ENCODE data around the gene RCBTB2. TPM values are rescaled to one million over a fixed set of nuclear protein-coding genes. Genes with fewer than 3 reads are reported as not detected.
A peak's percentile ranks its signal among the peaks of the same experiment; 100 is the strongest.

The RCBTB2 gene
- total RNA-seq, 1 experiment from 2014 or later, result 11.7 TPM

- H2BK20ac ChIP-seq (ENCODE audit: low read depth, low read length, poor library complexity, severe bottlenecking), result no peak overlapping the region
- Mint-ChIP-seq H3K27me3 (ENCODE audit: low read depth) (no peaks in the 10 kb centered on the region), H3K4me3 (no peak overlapping the region), H3K4me1 (peaks cover 10 to 14% of the 10 kb centered on the region in 2 experiments), H3K27ac (peak overlapping the region in 1 of 3 experiments; percentile 72; a peak in 2 of 7 replicates), H3K36me3 (ENCODE audit: insufficient read depth in 1 of 3, low read depth in 3 of 3) (peaks cover 0 to 14% (median 0%) of the 10 kb centered on the region in 3 experiments; a peak in 2 of 7 replicates), H3K9me3 (no peaks in the 10 kb centered on the region)
- no peak overlapping the region for H3K4ac ChIP-seq (ENCODE audit: low read depth, low read length)
- no peak overlapping the region for H3K14ac ChIP-seq (ENCODE audit: insufficient read depth, low read length)
- H2BK5ac ChIP-seq (ENCODE audit: insufficient read length, low read length), result no peak overlapping the region
- H3K18ac ChIP-seq (ENCODE audit: insufficient read length, low read depth, low read length), result no peak overlapping the region
- no peaks in the 10 kb centered on the region for H4K20me1 ChIP-seq (ENCODE audit: control insufficient read depth, insufficient read depth, insufficient read length)
- H4K91ac ChIP-seq (ENCODE audit: insufficient read length, low read depth, low read length), result no peak overlapping the region
- no peak overlapping the region for H4K5ac ChIP-seq (ENCODE audit: insufficient read length, low read depth, low read length)
- no peak overlapping the region for H2AK5ac ChIP-seq (ENCODE audit: insufficient read length, low read length)
- no peak overlapping the region for H3K4me2 ChIP-seq (ENCODE audit: insufficient read depth, insufficient read length, low read length)
- no peaks in the 10 kb centered on the region for H3K79me1 ChIP-seq (ENCODE audit: insufficient read depth, low read depth, low read length, poor library complexity, severe bottlenecking)
- H3K9ac ChIP-seq (ENCODE audit: extremely low read depth, insufficient read length, low read length), result no peak overlapping the region
- no peak for DNase-seq
- WGBS (ENCODE audit: extremely low coverage, insufficient read length, low lambda C conversion rate), result no CpG with 5 or more reads among the region's 7 CpGs
- no peaks in the 10 kb centered on the region for H3K9me3 ChIP-seq (ENCODE audit: control insufficient read depth, low read depth, low read length)
- no peak overlapping the region for H2BK120ac ChIP-seq (ENCODE audit: low read depth, low read length, poor library complexity, severe bottlenecking)
- no peak overlapping the region for H2BK15ac ChIP-seq (ENCODE audit: low read depth, low read length)
- H3K23ac ChIP-seq (ENCODE audit: insufficient read length, low read depth, low read length), result no peak overlapping the region
- no peak overlapping the region for H3K27ac ChIP-seq (ENCODE audit: insufficient read length, low read depth, low read length)
- no peaks in the 10 kb centered on the region for H3K79me2 ChIP-seq (ENCODE audit: insufficient read depth, low read length)
- H3K27me3 ChIP-seq (ENCODE audit: insufficient read depth, low read length), result no peaks in the 10 kb centered on the region
- no peak overlapping the region for H3T11ph ChIP-seq (ENCODE audit: low read length)
- H2BK12ac ChIP-seq (ENCODE audit: insufficient read length, low read depth, low read length), result no peak overlapping the region
- no peak overlapping the region for H3K56ac ChIP-seq (ENCODE audit: insufficient read length, low read depth, low read length)
- no peak for TF ChIP-seq CTCF (conservative IDR thresholded peaks at IDR 0.05)
- H2AFZ ChIP-seq (ENCODE audit: low read length), result no peak overlapping the region
- peaks cover 3% of the 10 kb centered on the region for H3K4me1 ChIP-seq (ENCODE audit: insufficient read depth, low read length)
- no peaks in the 10 kb centered on the region for H3K23me2 ChIP-seq (ENCODE audit: insufficient read length, low read depth, low read length, poor library complexity, severe bottlenecking)
- H4K8ac ChIP-seq (replicated peaks; ENCODE audit: insufficient read length, low read depth, low read length), result no peak overlapping the region
Measured at GRCh38 chr13:48496271-48497161, 36.4 kb downstream of the RCBTB2 start.

Measured in H9 (cell line).